Adrenal gland (tissue), 5 donors: ENCODE measurements around the gene RPL18.

ENCODE experiments used
- POLR2A ChIP-seq, 2 donors: fragments of 450-650 bp; IDR thresholded peaks; one replicate each; pipeline ENCODE4 v1.6.1; 2017; ENCODE audit warnings: antibody characterized with exemption in 2 of 2, mild to moderate bottlenecking in 2 of 2, moderate library complexity in 1 of 2
- TF ChIP-seq, protein P1 (sequence below), 6 experiments: fragments of 450-650 bp in 4 of 6; fragments of 200-600 bp in 2 of 6; sonication (generic) in 1 of 6; IDR thresholded peaks; 1 replicate in 5 of 6; 2 replicates in 1 of 6; pipeline versions ENCODE4 v1.5.1 to v1.8.0; 2016 to 2021; ENCODE audit warnings: antibody characterized with exemption in 6 of 6, mild to moderate bottlenecking in 2 of 6, moderate library complexity in 1 of 6
- donor health status: DM: no; HTN: no; CAD: no.

- TF ChIP-seq, protein P1, sequence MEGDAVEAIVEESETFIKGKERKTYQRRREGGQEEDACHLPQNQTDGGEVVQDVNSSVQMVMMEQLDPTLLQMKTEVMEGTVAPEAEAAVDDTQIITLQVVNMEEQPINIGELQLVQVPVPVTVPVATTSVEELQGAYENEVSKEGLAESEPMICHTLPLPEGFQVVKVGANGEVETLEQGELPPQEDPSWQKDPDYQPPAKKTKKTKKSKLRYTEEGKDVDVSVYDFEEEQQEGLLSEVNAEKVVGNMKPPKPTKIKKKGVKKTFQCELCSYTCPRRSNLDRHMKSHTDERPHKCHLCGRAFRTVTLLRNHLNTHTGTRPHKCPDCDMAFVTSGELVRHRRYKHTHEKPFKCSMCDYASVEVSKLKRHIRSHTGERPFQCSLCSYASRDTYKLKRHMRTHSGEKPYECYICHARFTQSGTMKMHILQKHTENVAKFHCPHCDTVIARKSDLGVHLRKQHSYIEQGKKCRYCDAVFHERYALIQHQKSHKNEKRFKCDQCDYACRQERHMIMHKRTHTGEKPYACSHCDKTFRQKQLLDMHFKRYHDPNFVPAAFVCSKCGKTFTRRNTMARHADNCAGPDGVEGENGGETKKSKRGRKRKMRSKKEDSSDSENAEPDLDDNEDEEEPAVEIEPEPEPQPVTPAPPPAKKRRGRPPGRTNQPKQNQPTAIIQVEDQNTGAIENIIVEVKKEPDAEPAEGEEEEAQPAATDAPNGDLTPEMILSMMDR (IDR thresholded peaks at IDR 0.05) = no peak
- no peak for TF ChIP-seq POLR2A (IDR thresholded peaks at IDR 0.05)
These were observed 581 bp downstream of the RPL18 start for GRCh38 chr19:48618278-48618915.
